HuH-7 (cell line): ENCODE data around the gene SH2D3C.

Experiments used
- DNase-seq: peaks from one replicate; pipeline ENCODE4 v3.0.0; 2011; ENCODE audit warnings: low spot score

Gene SH2D3C, protein sequence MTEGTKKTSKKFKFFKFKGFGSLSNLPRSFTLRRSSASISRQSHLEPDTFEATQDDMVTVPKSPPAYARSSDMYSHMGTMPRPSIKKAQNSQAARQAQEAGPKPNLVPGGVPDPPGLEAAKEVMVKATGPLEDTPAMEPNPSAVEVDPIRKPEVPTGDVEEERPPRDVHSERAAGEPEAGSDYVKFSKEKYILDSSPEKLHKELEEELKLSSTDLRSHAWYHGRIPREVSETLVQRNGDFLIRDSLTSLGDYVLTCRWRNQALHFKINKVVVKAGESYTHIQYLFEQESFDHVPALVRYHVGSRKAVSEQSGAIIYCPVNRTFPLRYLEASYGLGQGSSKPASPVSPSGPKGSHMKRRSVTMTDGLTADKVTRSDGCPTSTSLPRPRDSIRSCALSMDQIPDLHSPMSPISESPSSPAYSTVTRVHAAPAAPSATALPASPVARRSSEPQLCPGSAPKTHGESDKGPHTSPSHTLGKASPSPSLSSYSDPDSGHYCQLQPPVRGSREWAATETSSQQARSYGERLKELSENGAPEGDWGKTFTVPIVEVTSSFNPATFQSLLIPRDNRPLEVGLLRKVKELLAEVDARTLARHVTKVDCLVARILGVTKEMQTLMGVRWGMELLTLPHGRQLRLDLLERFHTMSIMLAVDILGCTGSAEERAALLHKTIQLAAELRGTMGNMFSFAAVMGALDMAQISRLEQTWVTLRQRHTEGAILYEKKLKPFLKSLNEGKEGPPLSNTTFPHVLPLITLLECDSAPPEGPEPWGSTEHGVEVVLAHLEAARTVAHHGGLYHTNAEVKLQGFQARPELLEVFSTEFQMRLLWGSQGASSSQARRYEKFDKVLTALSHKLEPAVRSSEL

DNA sequence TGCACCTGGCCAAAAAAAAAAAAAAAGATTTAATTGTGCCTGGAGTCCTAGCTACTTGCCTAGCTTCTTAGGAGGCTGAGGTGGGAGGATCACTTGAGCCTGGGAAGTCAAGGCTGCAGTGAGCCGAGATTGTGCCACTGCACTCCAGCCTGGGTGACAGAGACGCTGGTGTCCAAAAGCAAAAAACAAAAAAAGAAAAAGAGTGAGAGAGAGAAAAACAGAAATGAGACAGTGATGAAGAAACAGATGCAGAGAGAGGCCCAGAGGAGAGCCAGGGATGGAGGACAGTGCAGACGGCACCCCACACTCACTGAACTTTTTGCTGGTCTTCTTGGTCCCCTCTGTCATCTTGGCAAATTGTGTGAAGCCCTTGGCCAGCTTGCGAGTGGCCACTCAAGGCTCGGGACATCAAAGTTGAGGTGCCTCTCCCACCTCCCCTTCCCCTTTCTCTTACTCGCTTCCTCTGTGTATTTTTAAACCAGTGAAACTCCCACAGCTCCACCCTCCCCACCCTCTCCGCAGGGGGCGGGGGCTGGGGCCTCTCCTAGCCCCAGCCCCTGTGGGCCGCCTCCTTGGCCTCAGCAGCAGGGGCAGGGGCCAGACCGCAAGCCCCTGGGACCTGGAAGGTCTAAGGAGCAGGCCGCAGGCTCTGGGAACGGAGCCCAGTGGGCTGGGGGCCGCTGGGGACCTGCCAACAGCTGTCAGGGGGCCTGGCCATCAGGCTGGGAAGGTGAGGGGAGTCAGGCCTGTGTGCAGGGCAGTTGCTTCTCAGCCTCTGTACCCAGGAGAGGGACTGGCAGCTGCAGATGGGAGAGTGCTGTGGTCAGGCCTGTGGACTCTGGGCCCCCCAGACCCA lies at the start of gene SH2D3C:
Gene SH2D3C (minus strand): TSS at position 387 of the 856 bp plus-strand sequence. CDS start 39 bp downstream, at position 348.
- DNase-seq = no peak

DNA sequence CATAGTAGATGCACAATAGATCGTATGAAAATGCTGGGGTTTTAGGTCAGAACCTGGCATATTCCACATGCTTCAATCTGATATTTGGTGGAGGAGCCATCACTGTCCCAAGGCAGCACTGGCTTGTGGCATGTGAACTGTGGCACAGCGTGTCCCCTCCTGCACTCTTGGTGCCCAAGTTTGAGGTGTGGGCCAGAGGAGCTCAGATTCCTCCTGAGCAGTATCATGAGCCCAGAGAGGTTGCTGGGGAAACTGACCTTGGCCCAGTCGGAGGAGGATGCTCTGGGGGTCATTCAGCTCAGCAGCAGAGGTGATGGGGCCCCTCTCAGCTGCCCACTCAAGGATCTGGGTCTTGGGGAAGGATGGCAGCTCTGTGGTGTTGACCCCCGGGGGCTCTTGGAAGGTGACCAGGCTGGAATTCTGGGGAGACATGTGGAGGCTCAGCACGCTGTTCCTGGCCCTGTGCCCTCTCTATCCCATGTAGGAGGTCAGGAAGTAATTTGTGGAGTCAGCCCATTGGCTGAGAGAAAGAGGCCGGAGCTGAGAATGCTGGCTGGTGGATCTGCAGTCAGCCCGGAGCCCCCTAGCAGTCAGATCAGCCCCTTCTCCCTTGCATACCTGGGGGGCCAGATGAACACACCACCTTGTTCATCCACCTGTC lies 47.9 kb upstream of the SH2D3C start:
- no peak for DNase-seq

DNA sequence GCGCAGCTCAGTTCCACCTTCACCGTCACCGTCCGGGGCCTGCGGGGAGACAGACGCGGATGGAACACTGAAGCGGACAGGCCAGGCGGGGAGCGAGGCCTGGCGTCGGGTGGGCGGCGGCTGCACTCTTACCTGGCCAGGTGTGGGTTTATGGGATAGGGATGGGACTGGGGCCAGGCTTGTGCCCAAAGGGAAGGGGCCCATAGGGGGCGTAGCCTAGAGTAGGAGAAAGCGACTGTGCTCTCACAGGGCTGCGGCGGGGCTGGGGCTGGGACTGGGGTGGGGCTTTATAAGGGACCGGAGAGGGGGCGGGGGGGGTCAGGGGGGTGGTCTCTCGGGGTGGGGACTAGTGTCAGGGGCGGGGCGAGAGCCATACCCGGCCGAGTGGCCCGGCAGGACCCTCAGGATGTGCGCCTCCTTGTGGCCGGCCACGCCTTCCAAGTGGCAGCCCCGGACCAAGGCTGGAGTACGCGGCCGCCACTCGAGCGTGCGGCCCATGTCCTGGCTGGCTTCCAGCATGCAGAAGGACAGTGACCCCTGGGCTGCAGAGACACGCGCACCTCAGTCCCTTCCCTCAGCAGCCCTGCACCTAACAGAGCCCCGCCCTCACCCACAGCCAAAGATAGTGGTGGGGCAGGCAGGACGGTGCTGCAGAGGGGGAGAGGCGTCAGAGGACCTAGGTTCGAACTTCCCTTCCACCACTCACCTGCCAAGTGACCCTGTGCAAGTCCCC lies 47.0 kb upstream of the SH2D3C start:
- peak; percentile 91 for DNase-seq

DNA sequence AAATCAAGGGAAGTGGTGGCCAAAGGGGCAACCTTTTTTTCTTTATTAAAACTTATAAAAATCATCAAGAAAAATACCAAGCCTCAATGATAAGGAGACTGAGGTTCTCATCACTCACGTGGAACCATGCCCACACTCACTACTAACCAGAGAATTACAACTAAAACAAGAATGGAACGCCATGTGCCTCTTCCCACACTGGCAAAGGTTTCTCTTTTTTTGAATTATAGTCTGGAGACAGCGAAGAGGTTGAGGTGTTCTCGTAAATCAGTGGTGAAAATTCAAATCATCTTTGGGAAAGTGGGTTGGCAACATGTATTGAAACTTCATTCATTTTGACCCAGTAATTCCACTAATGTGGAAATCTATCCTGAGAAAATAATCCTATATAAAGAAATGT lies 43.6 kb upstream of the SH2D3C start:
- no peak for DNase-seq

DNA sequence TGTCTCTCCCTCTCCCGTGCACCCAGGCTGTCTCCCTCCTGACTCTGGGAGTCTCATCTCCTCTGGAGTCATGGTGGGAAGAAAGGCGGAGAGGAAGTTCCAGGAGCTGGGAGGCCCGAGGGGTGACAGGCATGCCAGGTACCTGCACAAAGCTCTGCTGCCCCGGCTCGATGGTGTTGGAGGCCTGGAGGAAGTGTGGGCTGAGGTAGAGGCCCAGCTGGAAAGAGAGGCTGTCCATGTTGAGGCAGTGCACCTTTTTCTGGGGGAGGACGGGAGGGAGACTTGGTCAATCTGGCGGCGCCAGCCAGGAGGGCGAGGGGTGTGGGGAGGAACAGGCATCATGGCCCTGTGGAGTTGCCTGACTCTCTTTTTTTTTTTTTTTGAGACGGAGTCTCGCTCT lies 40.1 kb upstream of the SH2D3C start:
- DNase-seq = no peak

DNA sequence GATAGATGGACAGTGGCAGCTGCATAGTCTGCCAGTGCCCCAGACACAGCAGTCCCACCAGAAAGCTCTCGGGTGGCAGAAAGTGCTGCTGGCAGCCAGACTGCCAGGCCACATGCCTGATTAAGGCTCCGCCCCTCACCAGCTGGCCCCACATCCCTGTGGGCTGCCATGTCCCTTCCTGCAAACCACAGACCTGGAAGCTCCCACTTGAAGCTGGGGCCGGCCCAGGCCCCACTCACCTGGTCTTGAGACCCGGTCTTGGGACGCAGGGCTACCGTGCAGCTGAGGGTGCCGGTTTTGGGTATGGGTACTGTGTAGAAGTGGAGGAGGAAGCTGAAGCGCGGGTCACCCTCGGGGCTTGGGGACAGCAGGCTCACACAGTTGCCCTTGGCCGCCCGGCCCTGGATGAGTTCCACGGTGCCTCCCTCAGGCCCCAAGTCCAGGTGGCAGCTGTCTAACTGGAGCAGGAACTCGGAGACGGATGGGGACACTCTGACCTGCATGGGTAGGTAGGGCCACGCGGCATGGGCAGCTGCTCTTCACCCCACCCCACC lies 39.5 kb upstream of the SH2D3C start:
- DNase-seq = no peak

DNA sequence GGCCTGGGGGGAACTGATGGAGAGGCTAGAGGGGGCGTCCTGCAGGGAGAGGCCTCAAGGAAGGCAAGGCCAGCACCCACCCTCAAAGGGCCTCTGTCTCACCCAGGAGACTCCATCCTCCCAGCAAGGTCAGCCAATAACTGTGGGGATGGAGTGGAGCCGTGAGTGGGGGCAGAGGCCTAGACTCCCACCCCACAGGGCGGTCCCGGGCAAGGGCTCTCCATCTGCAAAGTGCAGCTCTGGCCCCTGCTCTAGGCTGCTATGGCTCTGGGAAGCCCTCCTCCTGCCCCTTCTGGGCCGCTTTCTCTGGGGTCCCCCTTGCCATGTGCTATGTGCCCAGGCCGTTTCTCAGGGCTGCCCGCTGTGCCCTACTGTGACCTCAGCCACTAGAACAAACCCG lies 38.3 kb upstream of the SH2D3C start:
- DNase-seq = no peak

DNA sequence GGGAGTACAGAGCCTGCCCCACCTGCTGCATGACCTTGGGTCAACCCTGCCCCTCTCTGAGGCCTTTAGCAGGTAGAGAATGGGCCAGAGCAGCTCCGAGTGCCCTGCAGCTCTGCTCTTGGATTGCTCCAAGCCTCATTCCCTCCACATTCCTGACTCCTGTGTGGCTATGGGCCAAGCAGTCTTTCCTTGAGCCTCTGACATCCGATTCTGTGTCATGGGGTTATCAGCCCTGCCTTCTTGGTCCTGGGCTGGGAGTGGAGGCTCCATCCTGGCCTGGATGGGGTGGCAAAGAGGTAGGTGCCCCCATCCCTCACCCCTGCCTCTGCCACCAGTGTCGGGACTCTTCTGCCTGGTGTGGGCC lies 37.9 kb upstream of the SH2D3C start:
- no peak for DNase-seq

DNA sequence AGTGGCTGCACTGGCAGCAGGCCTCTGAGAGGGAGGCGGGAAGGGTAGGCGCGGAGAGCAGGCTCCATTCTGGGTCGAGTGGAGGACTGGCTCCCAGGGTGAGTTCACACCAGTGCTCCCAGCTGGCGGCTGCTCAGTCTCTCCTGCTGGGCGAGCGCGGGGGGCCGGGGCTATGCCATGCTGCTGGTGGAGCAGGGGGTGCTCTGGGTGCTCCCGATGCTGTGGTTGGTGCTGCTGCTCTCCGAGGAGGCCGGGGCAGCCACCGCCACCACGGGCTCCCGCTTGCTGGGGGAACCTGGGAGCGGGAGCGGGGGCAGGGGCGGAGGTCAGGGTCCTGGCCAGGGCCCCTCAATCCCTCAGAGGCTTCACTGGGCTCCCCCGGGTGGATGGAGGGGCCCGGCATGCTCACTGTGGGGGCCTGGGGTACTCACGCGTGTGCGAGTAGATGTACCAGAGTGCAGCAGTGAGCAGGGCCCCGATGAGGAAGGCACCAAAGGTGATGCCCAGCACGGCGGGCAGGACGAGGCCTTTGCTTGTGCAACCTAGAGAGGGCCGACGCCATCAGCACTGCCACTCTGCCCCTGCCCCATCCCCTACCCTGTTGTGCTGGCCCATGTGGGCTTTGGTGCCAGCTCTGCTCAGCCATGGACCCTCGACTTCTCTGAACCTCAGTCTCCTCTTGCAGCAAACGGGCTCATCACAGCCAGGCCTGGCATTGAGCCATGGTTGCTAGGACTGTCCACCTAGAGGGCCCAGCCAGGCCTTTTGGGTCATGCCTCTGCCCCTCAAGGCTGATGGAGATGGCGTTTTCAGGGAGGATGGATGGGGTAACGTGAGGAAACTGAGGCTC lies 37.3 kb upstream of the SH2D3C start:
- DNase-seq = no peak

DNA sequence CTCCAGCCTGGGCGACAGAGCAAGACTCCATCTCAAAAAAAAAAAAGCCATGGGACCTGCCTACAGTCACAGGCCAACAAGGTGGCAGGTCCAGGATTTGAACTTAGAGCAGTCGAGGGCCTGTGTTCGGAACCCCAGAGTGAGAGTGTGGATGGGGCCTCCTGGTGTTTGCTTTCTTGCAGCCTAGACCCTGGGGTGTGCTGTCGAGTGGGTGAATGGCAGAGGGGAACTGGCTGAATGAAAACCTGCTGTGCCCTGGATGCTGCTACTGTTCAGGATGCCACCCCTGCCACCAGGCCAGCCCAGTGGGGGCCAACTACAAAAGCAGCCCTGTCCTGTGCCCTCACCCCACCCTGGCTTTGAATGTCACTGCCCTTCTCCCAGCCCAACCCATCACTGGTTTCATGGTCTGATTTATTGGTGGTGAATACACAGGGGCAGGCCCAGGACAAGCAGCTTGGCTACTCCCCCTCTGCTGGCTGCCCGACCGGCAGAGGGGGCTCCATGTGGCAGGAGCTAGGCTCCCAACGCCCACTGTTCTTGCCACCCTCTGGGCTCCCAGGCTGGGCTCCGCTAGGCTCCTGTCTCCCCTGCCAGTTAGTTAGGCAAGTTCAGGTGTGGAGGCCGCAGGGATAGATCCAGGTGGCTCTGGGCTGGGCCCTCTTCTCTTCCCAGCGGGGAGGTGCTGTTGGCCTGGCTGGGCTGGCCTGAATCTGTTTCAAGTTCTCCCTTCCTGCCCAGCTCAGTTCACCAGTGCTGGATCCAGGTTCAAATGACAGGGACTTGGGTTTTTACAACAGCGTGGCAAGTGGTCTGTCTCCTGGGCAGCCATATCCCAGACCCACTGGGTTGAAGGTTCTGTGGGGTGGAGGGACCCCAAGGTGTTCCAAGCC lies 36.4 kb upstream of the SH2D3C start:
- DNase-seq = no peak

DNA sequence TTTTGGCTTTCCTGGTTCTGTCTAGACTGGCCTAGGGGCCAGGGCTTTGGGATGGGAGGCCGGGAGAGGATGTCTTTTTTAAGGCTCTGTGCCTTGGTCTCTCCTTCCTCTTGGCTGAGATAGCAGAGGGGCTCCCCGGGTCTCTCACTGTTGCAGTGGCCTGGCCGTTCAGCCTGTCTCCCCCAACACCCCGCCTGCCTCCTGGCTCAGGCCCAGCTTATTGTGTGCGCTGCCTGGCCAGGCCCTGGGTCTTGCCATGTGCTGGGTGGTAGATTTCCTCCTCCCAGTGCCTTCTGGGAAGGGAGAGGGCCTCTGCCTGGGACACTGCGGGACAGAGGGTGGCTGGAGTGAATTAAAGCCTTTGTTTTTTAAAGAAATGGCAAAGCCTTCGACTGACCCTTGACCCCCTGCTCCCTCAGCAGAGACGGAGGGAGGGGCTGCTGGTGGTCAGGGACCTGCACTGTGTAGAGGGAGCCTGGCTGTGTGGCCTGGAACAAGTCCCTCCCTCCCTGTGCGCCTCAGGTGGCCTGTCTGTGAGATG lies 35.3 kb upstream of the SH2D3C start:
- DNase-seq = no peak

DNA sequence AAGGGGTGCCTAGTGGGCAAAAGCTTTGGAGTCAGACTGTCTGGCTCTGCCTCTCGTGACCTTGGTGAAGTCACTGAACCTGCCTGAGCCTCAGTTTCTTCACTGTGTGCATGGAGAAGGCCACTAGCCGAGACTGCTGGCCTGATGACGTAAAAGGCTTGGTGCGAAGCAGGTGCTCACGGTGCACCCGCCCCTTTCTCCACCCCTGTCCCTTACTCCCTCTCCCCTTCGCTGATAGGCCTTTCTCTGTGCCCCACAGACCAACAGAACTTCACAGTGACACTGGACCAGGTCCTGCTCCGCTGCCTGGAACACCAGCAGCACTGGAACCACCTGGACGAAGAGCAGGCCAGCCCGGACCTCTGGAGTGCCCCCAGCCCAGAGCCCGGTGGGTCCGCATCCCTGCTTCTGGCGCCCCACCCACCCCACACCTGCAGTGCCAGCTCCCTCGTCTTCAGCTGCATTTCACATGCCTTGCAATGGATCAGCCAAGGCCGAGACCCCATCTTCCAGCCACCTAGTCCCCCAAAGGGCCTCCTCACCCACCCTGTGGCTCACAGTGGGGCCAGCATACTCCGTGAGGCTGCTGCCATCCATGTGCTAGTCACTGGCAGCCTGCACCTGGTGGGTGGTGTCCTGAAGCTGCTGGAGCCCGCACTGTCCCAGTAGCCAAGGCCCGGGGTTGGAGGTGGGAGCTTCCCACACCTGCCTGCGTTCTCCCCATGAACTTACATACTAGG lies 34.6 kb upstream of the SH2D3C start:
- no peak for DNase-seq

DNA sequence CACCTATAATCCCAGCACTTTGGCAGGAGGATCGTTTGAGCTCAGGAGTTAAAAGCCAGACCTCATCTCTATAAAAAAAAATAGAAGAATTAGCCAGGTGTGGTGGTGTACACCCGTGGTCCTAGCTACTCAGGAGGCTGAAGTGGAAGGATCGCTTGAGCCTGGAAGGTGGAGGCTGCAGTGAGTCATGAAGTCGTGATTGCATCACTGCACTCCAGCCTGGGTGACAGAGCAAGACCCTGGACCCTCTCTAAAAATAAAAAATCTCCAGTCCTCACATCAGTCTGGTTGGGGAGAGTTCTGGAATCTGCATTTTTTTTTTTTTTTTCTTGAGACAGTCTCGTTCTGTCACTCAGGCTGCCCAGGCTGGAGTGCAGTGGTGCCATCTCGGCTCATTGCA lies 33.5 kb upstream of the SH2D3C start:
- no peak for DNase-seq

DNA sequence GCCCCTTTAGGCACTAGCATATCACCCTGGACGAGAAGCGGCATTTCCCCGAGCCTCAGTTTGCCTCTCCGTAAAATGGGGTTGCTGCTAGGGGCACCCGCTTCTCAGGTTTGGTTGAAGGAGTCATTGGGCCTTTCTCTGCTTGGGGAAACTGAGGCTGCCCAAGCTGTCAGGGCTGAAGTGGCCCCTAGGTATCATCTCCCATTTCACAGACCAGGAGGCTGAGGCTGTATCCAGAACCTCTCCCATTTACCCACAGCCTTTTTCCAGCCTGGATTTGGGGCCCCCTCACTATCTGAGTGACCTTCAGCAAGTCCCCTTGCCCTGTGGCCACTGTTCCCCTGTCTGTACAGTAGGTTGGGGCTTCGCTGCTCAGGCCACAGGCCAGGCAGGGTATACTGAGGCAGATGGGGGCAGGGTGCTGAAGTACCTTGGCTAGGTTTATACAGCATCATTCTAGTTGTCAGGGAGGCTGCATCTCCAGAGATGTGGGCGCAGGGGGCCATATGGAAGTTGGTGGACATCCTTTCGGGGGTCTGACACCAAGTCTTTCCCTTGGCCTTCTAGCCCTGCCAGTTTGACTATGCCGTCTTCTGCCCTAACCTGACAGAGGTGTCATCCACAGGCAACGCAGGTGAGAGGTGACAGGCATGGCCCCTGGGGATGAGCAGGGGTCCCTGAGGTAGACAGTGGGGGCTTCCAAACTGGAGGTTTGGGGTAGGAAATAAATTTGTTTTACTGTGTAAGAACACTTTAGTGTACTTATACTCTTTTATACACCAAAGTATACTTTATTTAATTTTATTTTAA lies 32.1 kb upstream of the SH2D3C start:
- DNase-seq = no peak

DNA sequence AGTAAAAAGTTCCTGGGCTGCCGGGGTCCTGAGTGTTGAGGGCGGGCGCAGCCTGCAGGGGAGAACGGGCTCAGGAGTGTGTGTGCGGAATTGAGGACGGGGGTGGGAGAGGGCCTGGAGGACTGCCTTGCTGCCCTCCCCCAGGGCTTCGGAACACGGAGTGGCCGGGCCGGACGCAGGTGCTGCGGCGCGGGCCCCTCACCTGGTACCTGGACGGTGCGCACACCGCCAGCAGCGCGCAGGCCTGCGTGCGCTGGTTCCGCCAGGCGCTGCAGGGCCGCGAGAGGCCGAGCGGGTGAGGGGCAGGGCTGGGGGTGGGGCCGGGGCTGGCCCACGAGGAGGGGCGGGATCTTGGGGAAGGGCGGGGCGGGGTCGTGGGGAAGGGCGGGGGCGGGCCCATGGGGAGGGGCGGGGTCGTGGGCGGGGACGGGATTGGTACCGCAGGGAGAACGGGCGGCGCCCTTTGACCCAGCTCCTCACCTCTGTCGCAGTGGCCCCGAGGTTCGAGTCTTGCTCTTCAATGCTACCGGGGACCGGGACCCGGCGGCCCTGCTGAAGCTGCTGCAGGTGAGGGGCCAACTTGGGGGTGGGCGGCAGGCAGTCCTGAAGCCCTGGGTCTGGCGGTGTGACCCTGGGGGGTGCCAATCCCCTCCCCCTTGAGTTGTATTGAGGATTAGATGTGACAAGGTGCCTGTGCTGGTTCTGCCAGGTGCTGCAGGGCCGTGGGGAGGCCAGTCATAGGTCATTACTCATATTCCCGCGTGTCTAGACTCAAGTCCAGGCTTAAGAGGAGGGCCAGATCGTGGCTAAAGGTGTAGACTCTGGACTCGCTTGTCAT lies 31.3 kb upstream of the SH2D3C start:
- DNase-seq = no peak

DNA sequence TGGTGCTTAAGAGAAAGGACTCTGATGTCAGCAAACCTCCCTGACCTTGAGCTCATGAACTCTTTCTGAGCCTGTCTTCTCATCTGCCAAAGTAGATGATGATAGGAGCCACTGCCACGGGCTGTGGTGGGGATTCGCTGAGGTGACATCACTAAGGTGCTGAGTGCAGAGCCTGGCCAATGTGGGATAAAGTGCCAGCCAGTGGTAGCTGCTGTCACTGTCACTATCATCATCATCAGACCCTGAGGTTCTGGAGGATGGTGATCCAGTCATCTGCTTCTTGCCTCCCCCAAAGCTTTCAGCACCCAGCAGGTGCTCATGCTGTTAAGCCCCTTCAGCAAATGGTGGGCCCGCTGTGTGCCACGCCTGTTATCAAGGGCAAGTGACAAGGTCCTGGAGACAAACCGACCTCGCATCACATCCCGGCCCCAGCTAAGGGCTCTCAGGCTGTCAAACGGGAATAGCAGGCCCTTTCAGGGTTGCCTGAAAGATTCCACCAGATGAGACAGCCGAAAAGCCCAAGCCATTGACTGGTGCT lies 30.6 kb upstream of the SH2D3C start:
- no peak for DNase-seq
